ENCODE measurements around the gene XPO4.
"Not testable (repeated sequence)": the region's sequence is repeated elsewhere in the genome, so short reads cannot be mapped to it uniquely, and the experiment has no call there.

XPO4 gene

GRCh38 chr13:20891034-20891433 lies 11.5 kb downstream of the XPO4 start:
- H3K4me3 ChIP-seq (replicated peaks in 1 of 2; ENCODE audit: low read depth in 2 of 2, low read length in 2 of 2): no peak overlapping the region
- DNase-seq (ENCODE audit: low read depth in 2 of 2): no peak
- TF ChIP-seq, protein P1, sequence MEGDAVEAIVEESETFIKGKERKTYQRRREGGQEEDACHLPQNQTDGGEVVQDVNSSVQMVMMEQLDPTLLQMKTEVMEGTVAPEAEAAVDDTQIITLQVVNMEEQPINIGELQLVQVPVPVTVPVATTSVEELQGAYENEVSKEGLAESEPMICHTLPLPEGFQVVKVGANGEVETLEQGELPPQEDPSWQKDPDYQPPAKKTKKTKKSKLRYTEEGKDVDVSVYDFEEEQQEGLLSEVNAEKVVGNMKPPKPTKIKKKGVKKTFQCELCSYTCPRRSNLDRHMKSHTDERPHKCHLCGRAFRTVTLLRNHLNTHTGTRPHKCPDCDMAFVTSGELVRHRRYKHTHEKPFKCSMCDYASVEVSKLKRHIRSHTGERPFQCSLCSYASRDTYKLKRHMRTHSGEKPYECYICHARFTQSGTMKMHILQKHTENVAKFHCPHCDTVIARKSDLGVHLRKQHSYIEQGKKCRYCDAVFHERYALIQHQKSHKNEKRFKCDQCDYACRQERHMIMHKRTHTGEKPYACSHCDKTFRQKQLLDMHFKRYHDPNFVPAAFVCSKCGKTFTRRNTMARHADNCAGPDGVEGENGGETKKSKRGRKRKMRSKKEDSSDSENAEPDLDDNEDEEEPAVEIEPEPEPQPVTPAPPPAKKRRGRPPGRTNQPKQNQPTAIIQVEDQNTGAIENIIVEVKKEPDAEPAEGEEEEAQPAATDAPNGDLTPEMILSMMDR (IDR thresholded peaks at IDR 0.05; ENCODE audit: low read depth, low read length): no peak

DNA sequence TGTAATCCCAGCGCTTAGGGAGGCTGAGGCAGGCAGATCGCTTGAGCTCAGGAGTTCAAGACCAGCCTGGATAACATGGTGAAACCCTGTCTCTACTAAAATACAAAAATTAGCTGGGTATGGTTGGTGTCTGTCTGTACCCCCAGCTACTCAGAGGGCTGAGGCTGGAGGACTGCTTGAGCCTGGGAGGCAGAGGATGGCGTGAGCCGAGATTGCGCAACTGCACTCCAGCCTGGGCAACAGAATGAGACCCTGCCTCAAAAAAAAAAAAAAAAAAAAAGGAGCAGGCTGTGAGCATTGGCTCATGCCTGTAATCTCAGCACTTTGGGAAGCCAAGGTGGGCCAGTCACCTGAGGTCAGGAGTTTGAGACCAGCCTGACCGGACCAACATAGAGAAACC lies 12.0 kb downstream of the XPO4 start:
- DNase-seq (ENCODE audit: low read depth in 2 of 2); H3K4me3 ChIP-seq (replicated peaks in 1 of 2; ENCODE audit: low read depth in 2 of 2, low read length in 2 of 2): not testable (repeated sequence)

DNA sequence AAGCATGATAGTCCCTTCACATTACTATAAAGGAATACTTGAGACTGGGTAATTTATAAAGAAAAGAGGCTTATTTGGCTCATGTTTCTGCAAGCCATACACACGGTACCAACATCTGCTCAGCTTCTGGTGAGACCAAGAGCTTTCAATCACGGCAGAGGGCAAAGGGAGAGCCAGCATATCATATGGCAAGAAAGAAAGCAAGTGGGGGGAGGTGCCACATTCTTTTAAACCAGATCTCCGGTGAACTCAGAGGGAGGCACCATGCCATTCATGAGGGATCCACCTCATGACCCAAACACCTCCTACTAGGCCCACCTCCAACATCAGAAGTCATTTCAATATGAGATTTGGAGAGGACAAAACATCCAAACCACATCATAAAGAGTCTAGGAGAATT lies 20.3 kb downstream of the XPO4 start:
- no peak overlapping the region for H3K4me3 ChIP-seq (replicated peaks in 1 of 2; ENCODE audit: low read depth in 2 of 2, low read length in 2 of 2)
- peak in 1 of 2 donors; percentile 14 for DNase-seq (ENCODE audit: low read depth in 2 of 2)
- TF ChIP-seq, protein P1 (IDR thresholded peaks at IDR 0.05; ENCODE audit: low read depth, low read length): no peak

DNA sequence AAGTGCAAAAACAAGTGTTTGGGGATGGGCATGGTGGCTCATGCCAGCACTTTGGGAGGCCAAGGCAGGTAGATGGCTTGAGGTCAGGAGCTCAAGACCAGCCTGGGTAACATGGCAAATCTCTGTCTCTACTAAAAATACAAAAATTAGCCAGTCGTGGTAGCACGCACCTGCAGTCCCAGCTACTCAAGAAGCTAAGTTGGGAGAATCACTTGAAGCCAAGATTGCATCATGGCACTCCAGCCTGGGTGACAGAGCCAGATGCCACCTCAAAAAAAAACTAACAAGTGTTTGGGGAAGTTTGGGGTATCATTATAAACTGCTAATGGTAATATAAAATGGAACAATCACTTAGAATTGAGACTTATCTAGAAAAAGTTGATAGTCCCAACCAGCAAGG lies 24.6 kb downstream of the XPO4 start:
- no peak overlapping the region for H3K4me3 ChIP-seq (replicated peaks in 1 of 2; ENCODE audit: low read depth in 2 of 2, low read length in 2 of 2)
- TF ChIP-seq, protein P1 (IDR thresholded peaks at IDR 0.05; ENCODE audit: low read depth, low read length): no peak
- no peak for DNase-seq (ENCODE audit: low read depth in 2 of 2)

DNA sequence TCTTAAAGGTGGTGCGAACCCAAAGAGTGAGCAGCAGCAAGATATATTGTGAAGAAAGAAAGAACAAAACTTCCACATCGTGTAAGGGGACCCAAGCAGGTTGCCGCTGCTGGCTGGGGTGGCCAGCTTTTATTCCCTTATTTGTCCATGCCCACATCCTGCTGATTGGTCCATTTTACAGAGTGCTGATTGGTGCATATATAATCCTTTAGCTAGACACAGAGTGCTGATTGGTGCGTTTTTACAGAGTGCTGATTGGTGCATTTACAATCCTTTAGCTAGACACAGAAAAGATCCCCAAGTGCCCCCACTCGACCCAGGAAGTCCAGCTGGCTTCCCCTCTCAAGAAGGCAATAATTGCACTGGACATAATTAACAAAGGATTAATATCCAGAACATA lies 25.7 kb downstream of the XPO4 start:
- DNase-seq (ENCODE audit: low read depth in 2 of 2); H3K4me3 ChIP-seq (replicated peaks in 1 of 2; ENCODE audit: low read depth in 2 of 2, low read length in 2 of 2): not testable (repeated sequence)

- DNase-seq (ENCODE audit: low read depth in 2 of 2); H3K4me3 ChIP-seq (replicated peaks in 1 of 2; ENCODE audit: low read depth in 2 of 2, low read length in 2 of 2): not testable (repeated sequence)
These were observed 28.1 kb downstream of the XPO4 start for GRCh38 chr13:20874439-20874838.

DNA sequence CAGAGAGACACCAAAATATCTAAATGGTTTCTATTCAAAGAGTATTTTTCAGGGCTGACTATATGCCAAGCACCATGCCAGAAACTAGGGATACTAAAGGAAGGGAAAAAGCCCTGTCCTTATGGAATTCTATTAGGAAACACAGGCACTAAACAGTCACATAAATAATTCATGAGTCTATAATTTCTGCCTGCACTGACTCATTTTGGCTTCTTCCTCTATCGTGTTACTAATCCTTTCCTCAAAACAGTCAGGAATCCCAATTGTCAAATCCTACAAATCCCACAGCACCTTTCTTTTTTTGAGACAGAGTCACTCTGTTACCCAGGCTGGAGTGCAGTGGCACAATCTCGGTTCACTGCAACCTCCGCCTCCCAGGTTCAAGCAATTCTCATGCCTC lies 29.2 kb downstream of the XPO4 start:
- TF ChIP-seq, protein P1 (IDR thresholded peaks at IDR 0.05; ENCODE audit: low read depth, low read length): no peak
- peak; percentile 21 to 52 for DNase-seq (ENCODE audit: low read depth in 2 of 2)
- no peak overlapping the region for H3K4me3 ChIP-seq (replicated peaks in 1 of 2; ENCODE audit: low read depth in 2 of 2, low read length in 2 of 2)

DNA sequence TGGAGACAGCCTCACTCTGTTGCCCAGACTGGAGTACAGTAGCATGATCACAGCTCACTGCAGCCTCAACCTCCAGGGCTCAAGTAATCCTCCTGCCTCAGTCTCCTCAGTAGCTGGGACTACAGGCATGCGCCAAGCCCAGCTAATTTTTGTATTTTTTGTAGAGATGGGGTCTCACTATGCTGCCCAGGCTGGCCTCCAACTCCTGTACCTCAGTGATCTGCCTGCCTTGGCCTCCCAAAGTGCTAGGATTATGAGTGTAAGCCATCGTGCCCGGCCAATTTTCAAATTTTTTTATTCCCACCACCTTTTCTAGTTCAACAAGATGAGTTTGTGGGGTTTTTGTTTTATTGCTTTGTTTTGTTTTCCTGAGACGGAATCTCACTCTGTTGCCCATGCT lies 31.7 kb downstream of the XPO4 start:
- DNase-seq (ENCODE audit: low read depth in 2 of 2): no peak
- TF ChIP-seq, protein P1 (IDR thresholded peaks at IDR 0.05; ENCODE audit: low read depth, low read length): no peak
- no peak overlapping the region for H3K4me3 ChIP-seq (replicated peaks in 1 of 2; ENCODE audit: low read depth in 2 of 2, low read length in 2 of 2)

- TF ChIP-seq, protein P1 (IDR thresholded peaks at IDR 0.05; ENCODE audit: low read depth, low read length): no peak
- no peak overlapping the region for H3K4me3 ChIP-seq (replicated peaks in 1 of 2; ENCODE audit: low read depth in 2 of 2, low read length in 2 of 2)
- DNase-seq (ENCODE audit: low read depth in 2 of 2): peak; percentile 28 to 43
These were observed 33.0 kb downstream of the XPO4 start for GRCh38 chr13:20869540-20869939.
